GM20431 (cell line): Measurements from ENCODE around the gene KCTD4.
"Not testable (repeated sequence)": the region's sequence is repeated elsewhere in the genome, so short reads cannot be mapped to it uniquely, and the experiment has no call there.

ENCODE experiments used
- in situ Hi-C: fragments of 300-500 bp; cut with MseI, MboI; formaldehyde crosslinking; loops from one replicate; pipeline ENCODE4 v1.15.0; 2020; ENCODE audit warnings: low sequenced_read_pairs; ENCODE audit not compliant: unreplicated experiment

The KCTD4 gene

GRCh38 chr13:45200701-45201232 lies at the start of gene KCTD4:
TSS of gene KCTD4 (minus strand) at chr13:45201045. CDS start at chr13:45194567, 6,478 bp downstream.
- in situ Hi-C loops, result no loop called here

DNA sequence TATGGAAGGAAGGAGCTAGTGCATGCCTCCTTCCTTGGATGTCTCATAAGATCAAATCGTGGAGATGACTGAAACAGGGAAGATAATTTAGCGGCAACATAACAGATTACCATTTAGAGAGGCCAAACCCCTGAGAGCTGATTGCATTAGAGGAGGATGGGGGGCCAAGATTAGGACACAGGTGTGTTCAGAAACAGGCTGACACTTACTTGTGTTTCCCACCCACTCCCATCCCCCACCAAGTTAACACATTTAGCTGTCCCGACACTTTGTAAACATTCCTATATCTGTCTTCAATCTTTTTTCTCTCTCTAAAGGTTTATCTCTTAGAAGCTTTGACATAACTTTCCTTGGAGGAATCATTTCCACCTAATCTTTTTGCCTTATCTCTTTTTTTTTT lies 48.8 kb upstream of the KCTD4 start:
- in situ Hi-C loops, result no loop called here

GRCh38 chr13:45244736-45245135 lies 43.9 kb upstream of the KCTD4 start:
- in situ Hi-C loops, result not testable (repeated sequence)

- in situ Hi-C loops, result no loop called here
Observed at GRCh38 chr13:45243077-45243476, 42.2 kb upstream of the KCTD4 start.

- in situ Hi-C loops, result no loop called here
Observed at GRCh38 chr13:45242524-45242923, 41.7 kb upstream of the KCTD4 start.

- in situ Hi-C loops, result no loop called here
Observed at GRCh38 chr13:45242070-45242469, 41.2 kb upstream of the KCTD4 start.

DNA sequence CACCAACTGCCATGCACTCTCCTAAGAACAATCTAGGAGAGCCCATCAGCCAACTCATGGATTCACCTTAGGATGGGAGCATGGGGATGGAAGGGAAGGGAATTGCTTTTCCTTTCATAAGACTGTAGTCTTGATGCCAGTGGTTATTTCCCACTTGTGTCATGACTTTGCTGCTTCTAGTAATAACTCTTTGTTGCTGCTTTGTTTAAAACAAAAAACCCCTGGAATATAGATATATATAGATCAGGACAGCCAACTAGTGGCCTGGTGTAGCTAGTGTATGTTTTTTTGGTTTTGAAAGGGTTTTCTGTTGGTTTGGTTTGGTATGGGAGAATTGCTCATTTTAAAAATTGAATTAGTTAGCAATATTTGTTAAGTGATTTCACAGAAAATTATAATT lies 39.3 kb upstream of the KCTD4 start:
- in situ Hi-C loops, result no loop called here

DNA sequence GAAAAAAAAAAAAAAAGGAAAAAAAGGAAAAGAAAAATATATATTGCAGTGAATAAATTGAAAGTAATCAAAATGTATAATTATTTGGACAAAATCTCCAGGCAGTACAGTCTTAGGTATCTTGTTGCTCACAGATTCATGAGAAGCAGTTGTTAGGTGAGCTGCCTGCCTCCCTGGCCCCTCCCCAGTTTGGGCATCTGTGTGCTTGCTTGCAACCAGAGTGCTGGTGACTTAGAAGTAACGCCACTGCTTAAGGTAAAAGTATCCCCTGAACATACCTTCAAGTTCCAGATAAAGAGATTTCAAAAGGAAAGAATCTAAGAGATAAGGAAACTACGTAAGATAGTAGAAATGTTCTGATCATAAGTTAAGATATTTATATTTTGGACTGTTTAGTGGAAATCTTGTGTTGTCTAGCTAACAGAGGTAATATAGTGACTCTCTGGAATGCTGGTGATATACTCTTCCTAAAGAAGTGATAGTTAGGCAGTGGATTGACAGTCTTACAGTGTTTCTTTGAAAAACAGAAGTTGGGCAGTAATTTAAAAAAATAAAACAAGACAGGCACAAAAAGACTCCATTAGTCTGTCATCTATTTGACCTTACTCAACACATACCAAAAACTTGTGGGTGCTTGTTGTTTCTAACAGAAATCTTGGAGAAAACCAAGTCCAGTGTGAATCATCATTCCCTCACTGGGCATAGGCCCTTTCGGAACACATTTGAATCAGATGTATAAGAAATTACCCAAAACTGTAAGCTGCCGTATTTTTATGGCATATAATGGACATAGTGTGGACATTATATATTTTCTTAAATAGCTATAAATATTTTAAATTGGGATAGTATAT lies 38.3 kb upstream of the KCTD4 start:
- in situ Hi-C loops, result no loop called here

DNA sequence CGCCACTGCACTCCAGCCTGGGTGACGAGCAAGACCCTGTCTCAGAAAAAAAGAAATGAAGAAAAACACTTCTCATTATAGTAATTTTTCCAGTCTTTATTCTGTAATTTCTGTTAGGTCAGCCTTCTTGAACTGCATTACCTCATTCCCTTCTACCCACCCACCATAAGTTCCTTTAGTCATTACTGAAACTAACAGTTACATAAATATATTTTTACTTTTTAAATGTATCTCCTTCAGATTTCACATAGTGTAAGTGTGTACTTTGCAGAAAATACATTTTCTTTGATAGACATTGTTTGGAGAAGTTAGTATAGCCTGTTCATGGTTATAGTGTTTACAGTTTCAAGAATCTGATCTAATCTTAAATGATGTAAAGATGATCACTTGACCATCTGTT lies 31.7 kb upstream of the KCTD4 start:
- in situ Hi-C loops, result no loop called here

DNA sequence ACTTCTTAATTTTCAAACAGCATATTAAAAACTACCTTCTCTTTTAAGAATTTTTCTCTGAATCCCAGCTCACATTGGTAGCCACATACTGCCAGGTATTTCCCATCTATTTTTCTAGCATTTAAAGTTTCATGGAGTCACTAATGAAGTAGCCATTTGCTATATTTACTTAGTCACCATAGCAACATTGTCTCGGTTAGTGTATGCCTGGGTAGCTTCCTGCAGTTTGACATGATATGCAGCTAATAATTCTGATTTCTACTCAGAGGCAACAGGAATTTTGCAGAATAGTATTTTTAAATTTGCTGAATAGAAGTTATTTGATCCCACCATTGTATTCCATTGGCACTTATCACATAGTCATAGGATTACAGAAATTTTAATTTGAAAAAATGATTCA lies 30.9 kb upstream of the KCTD4 start:
- in situ Hi-C loops, result no loop called here

- in situ Hi-C loops, result no loop called here
Observed at GRCh38 chr13:45231305-45231704, 30.5 kb upstream of the KCTD4 start.

DNA sequence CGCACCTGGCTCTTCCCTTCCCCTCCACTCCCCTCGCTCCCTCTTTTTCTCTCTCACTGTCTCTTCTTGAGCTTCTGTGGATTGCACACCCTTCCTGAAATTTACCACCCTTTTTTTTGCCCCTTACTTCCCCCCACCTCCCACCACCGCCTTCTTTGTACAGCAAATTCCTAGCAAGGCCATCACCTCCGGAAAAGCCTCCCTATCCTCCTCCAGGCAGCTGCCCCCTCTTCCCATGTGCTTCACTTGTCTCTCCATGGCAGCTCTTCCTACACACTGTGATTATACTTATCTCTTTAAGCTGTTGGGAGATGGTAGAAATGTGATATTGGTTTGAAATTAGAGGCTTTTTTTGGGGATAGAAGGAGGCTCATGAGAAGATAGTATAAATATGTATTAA lies 28.3 kb upstream of the KCTD4 start:
- in situ Hi-C loops, result no loop called here

GRCh38 chr13:45228002-45228401 lies 27.2 kb upstream of the KCTD4 start:
- in situ Hi-C loops, result no loop called here

GRCh38 chr13:45226024-45226423 lies 25.2 kb upstream of the KCTD4 start:
- in situ Hi-C loops, result no loop called here

DNA sequence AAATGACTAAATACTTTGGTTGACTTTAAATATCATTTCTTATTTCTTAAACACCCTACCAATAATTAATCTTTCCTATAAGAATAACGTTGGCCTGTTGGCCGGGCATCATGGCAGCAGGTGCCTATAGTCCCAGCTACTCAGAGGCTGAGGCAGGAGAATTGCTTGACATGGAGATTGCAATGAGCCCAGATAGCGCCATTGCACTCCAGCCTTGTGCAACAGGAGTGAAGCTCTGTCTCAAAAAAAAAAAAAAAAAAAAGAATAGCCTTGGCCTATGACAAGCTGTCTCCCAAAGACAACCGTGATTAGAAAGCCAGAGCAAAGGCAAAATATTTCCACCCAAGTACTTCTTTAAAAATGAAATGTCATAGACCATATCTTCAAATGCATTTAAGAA lies 24.5 kb upstream of the KCTD4 start:
- in situ Hi-C loops, result no loop called here

DNA sequence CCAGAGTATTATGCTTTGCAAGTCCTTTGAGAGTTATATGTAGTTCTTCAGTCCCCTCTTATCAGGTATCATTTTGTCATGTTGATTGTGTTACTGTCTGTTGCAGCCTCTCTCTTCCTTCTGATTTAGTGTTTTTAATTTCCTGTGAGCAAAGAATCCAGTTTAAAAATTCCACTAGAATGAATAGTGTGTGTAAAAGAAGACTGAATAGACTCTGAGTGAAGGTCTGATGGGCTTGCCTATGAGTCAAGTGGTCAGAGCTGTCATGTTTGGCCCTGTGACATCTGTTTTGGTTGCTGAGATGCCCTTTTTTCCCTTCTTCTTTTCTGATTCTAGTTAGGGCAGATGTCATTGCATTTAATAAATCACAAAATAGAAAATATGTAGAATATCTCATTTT lies 23.3 kb upstream of the KCTD4 start:
- in situ Hi-C loops, result no loop called here

GRCh38 chr13:45222919-45223318 lies 22.1 kb upstream of the KCTD4 start:
- in situ Hi-C loops, result no loop called here

GRCh38 chr13:45222516-45222915 lies 21.7 kb upstream of the KCTD4 start:
- in situ Hi-C loops, result no loop called here

- in situ Hi-C loops, result no loop called here
Observed at GRCh38 chr13:45220403-45220802, 19.6 kb upstream of the KCTD4 start.

DNA sequence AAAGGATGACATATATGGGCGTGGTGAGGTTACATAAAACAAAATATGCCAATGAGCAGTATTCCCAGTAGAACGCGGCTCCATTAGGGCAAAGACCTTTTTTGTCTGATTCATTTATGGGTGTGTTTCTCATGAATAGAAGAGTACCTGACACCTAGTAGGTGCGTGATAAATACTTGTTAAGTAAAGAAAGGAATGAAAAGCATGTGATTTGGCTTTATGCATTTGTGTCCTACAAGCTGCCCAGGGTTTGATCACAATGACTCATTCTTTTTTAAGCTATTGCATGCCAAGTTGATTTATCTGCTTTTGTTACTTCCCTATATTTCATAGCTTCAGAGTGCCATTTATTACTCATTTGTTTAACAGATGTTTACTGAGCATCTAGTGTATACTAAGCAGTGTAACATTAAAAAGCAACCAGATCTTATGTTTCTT lies 19.1 kb upstream of the KCTD4 start:
- in situ Hi-C loops, result no loop called here

DNA sequence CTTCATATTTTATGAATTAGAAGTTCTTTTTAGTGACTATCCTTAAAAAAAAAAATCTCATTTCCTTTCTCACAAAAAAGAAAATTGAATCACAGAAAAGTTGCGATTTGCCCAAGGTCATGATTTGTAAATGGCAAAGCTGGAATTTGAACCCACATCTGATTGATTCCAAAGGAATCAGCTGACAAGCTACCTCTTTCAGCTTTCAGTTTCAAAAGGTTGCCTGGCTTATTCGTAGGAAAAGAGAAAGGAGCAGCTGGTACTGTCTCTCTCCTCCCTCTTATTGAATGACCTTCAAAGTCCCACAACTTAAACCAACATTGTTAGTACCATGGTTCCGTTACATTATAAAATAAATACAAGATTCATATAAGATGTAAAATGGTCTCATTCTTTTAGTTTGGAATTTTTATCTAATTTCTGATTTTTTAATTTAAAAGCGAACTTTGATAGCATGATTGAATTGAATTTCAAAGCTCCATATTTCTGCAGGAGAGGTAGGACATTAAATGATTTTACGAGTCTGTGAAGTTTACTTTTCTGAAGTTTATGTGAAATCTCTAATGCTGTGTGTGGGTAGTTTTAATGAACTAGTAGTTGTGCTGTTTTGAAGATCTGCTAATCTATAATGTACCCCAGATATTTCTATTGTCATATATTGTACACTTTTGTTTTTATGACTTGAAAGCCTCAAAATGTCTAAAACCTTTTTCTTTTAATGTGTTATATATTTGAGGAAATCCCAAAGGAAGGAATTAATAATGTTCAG lies 18.5 kb upstream of the KCTD4 start:
- in situ Hi-C loops, result no loop called here
